GM21723 (cell line): ENCODE results near the gene SLC22A23.

ENCODE experiments used
- ATAC-seq: cut with Tn5 transposase; IDR thresholded peaks from one replicate; pipeline ENCODE4 v1.9.1; 2021; ENCODE audit warnings: mild to moderate bottlenecking, moderate library complexity; ENCODE audit not compliant: unreplicated experiment

SLC22A23 gene

GRCh38 chr6:3406891-3407809 lies 49.7 kb downstream of the SLC22A23 start:
- ATAC-seq, result no peak

DNA sequence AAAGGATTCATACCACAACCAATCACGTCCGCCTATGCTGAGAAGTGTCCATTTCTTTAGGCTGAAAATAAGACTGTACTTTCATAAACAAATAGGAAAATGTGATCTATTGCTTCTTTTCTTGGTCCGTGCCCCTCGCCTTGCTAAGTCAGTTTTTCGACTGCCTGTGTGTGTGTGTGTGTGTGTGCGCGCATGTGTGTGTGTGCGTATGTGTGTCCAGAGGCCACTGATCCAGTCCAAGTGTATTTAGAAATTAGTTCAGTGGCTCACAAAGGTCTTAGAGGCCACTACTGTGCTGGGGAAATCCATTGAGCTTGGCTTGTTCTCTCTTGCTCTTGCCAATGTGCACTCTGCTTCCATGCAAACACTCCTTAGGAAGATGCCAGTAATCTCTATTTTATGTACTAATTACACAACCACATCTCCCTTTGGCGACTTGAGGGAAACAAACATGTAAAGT lies 50.5 kb downstream of the SLC22A23 start:
- no peak for ATAC-seq

DNA sequence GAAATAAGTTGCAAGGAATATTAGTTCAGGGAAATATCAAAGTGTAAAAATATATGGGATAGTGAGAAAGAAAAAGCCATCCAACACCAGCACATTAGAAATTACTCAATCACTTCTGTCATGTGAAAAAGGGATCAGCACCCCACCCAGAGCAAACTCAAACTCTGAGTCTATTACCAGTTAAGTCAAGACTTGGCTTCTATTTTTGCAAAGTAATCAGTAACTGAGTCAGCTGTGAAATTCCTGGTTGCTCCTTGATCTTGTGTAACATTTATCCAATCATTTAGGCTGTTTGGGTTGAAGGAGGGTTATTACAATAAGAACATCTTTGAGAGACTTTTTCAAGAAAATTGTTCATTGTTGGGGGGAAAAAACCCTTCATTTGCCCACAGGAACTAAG lies 51.2 kb downstream of the SLC22A23 start:
- ATAC-seq, result no peak

GRCh38 chr6:3405182-3405518 lies 51.7 kb downstream of the SLC22A23 start:
- no peak for ATAC-seq

DNA sequence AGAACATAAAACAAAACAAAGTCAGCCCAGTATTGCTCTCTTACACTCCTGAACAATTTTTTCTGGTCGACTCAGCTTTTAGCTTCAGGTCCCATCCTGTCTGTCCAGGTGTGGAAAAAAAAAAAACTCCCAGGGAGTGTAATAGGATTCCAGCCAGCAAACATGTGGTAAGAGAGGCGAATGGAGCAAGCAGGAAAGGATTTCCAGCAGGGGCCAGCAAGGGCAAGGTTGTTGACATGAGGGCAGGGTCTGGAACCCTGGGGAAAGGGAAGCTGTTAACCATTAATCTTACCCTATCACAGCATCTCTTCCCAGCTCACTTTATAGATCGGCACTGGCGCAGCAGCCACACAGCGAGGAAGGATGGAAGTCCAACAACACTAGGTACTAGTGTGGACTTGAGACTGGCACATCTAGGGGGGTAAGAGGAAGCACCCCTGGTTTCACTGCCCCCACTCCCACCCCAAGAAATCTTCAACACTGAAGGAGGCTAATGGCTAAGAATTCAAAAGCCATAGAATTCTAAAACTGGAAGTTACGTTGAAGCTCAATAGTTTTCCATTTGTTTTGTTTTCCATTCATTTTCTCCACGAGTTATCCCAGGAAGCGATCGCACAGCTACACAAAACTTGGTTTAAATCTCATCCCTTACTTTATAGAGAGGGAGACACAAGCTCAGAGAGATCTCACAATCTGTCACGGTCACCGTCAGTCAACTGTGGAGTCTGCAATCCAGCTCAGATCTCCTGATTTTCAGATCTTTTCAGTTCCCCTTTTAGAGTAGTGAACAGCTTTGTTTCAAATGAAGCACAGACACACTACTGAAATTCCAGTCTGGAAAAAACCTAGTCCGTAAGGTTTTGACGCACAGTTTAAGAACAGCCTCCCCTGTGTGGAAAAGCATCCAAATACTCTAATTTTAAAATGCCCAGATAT lies 53.3 kb downstream of the SLC22A23 start:
- no peak for ATAC-seq

- no peak for ATAC-seq
Observed at GRCh38 chr6:3402310-3403237, 54.3 kb downstream of the SLC22A23 start.

GRCh38 chr6:3400162-3400561 lies 56.7 kb downstream of the SLC22A23 start:
- no peak for ATAC-seq

GRCh38 chr6:3398755-3399696 lies 57.8 kb downstream of the SLC22A23 start:
- no peak for ATAC-seq

GRCh38 chr6:3398165-3398562 lies 58.7 kb downstream of the SLC22A23 start:
- no peak for ATAC-seq

DNA sequence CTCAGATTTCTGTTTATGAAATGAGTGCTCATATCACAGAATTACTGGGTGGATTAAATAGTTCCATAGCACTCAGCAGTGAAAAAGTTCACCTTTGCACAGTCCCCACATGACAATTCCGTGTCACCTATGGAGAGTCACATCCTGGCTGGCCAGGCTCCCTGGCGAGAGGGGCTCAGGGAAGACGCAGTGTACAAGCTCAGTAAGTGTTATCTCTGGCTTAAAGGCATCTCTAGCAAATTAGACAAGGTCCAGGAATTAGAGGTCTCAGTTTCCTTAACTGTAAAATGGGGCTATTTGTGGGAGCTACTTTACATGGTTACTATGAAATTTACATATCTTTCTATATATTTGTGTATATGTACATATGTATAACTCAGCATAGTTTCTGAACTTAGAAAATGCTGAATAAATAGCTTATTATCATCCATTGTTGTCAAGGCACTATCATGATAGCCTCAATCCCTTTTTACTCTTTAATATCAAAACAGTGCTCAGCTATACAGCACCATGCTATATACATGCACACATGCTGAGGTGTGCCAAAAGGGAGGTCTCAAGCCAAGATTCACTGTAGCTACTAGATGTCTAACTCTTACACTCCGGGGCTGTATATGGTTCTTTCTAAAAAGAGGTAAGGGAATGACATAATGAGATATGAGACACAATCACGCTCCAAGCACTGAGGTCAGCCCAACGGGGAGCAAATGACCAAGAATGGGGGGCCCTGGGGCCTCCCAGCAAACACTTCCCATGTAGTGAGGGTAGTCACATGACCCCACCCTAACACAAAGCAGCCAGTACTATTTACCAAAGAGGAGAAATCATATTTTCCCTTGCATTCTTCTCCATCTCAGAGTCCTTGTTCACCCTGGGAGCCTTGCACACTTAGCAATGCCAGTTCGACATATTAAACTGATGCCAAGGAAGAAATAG lies 59.4 kb downstream of the SLC22A23 start:
- ATAC-seq, result no peak

GRCh38 chr6:3396503-3397180 lies 60.2 kb downstream of the SLC22A23 start:
- no peak for ATAC-seq

DNA sequence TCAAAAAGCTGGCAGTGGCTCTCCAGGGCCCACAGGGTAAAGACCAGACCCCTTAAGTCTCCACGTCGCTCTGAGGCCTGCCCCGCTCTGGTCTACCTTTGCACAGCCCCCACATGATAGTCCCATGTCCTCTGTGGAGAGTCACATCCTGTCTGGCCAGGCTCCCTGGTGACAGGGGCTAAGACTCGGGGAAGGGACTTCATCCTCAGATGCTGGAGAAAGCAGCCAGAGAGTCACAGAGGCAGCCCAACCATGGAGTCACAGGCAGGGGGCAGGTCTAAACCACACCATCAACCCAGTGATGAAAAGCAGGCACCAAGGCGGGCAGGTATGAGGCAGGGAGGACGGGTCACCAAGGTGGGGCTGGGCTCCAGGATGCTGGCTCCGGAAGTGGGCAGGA lies 62.2 kb downstream of the SLC22A23 start:
- ATAC-seq, result no peak

DNA sequence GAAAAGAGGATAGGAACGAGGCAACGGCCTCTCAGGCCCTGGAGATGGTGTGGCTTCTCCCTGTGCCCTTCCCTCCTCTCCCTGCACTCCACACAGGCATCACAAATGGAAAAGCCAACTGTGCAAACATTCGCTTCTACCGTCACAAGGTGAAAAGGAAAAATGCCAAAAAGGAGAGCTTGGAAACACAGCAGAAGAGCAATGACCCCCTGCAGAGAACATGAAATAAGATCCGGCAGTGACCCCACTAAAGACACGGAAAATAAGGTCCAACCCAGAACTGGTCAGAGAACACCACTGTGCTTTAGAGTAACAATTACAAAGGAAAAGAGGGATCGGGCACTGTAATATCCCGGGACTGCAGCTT lies 63.0 kb downstream of the SLC22A23 start:
- ATAC-seq, result no peak

GRCh38 chr6:3392930-3393835 lies 63.7 kb downstream of the SLC22A23 start:
- ATAC-seq, result no peak

DNA sequence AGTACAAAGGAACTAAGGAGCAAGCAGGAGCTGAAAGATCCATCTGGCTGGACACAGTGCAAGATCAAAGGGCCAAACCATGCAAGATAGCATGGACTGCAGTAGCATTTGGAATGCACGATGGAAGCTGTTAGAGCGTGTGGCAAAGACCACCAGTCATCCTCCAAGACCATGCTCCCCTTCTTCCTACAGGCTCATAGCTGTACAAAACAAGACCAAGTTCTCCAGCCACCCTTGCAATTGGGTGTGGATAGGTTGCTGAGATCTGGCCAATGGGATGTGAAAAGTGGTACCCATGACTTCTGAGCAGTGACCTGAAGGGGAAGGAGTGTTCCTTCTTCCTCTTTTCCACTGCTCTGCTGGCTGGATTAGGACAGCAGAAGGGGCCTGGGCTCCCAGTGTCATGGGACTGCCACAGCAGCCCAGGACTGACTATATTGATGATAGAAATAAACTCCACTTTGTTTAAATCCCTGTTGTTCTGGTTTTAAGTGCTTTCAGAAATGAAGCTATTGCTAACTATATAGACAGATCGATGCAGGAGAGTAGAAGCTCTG lies 64.9 kb downstream of the SLC22A23 start:
- no peak for ATAC-seq

GRCh38 chr6:3390698-3391097 lies 66.2 kb downstream of the SLC22A23 start:
- ATAC-seq, result no peak
